ENCODE data around the gene OR9I1. TPM values are rescaled to one million over a fixed set of nuclear protein-coding genes. Genes with fewer than 3 reads are reported as not detected.

The OR9I1 gene
- total RNA-seq, 1 donor from 2014 or later, result not detected

DNA sequence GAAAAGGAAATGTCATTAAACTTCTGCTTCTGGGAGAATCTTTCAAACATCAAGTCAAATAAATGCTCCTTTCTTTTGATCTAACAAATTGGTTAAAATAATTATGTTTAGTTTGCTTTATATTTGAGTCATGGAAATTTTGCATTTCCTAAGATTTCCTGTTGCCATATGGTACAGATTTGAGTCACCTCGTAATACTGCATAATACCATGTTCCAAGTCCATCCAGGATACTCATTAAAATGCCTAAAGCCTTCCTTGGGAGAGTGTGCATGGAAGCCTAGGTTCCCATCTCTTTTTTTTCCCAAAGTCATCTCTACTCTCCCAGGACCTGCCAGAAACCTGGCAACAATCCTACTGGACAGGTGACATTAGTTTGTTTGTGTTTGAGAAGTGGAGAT, 4.2 kb downstream of the OR9I1 start:
- Mint-ChIP-seq H3K27ac (no peak overlapping the region), H3K4me3 (ENCODE audit: low read depth) (no peak overlapping the region), H3K4me1 (ENCODE audit: low read depth) (no peaks in the 10 kb centered on the region), H3K9me3 (ENCODE audit: low read depth) (no peaks in the 10 kb centered on the region), H3K27me3 (peaks cover 3% of the 10 kb centered on the region), H3K36me3 (ENCODE audit: insufficient read depth) (no peaks in the 10 kb centered on the region)
- TF ChIP-seq, protein P1, sequence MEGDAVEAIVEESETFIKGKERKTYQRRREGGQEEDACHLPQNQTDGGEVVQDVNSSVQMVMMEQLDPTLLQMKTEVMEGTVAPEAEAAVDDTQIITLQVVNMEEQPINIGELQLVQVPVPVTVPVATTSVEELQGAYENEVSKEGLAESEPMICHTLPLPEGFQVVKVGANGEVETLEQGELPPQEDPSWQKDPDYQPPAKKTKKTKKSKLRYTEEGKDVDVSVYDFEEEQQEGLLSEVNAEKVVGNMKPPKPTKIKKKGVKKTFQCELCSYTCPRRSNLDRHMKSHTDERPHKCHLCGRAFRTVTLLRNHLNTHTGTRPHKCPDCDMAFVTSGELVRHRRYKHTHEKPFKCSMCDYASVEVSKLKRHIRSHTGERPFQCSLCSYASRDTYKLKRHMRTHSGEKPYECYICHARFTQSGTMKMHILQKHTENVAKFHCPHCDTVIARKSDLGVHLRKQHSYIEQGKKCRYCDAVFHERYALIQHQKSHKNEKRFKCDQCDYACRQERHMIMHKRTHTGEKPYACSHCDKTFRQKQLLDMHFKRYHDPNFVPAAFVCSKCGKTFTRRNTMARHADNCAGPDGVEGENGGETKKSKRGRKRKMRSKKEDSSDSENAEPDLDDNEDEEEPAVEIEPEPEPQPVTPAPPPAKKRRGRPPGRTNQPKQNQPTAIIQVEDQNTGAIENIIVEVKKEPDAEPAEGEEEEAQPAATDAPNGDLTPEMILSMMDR (IDR thresholded peaks at IDR 0.05; ENCODE audit: unreplicated experiment), result no peak
- DNase-seq (ENCODE audit: low spot score, unreplicated experiment), result no peak

DNA sequence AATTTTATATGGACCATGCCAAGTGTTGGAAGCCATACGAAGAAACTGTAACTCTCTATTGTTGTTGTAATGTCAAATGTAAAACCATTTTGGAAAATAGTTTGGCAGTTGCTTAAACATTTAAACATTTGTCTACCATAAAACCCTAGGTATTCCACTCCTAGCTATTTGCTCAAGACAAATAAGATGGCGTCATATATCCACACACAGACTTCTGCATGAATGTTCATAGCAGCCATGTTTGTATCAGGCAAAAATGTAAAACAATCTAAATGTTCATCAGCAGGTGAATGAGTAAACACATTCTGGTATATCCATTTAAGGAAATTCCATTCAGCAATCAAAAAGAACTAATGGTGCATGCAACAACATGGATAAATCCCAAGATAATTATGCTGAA, 27.9 kb downstream of the OR9I1 start:
- no peak overlapping the region for H3K27ac Mint-ChIP-seq
- H3K4me1 Mint-ChIP-seq (ENCODE audit: low read depth), result no peaks in the 10 kb centered on the region
- TF ChIP-seq, protein P1 (IDR thresholded peaks at IDR 0.05; ENCODE audit: unreplicated experiment), result no peak
- H3K9me3 Mint-ChIP-seq (ENCODE audit: low read depth), result peaks cover 20% of the 10 kb centered on the region
- no peak for DNase-seq (ENCODE audit: low spot score, unreplicated experiment)
- H3K4me3 Mint-ChIP-seq (ENCODE audit: low read depth), result no peak overlapping the region
- H3K27me3 Mint-ChIP-seq, result no peaks in the 10 kb centered on the region
- H3K36me3 Mint-ChIP-seq (ENCODE audit: insufficient read depth), result peaks cover 1% of the 10 kb centered on the region

- Mint-ChIP-seq H3K36me3 (ENCODE audit: insufficient read depth) (no peaks in the 10 kb centered on the region), H3K27me3 (no peaks in the 10 kb centered on the region), H3K27ac (no peak overlapping the region), H3K4me1 (ENCODE audit: low read depth) (peaks cover 9% of the 10 kb centered on the region), H3K9me3 (ENCODE audit: low read depth) (peaks cover 31% of the 10 kb centered on the region), H3K4me3 (ENCODE audit: low read depth) (no peak overlapping the region)
- TF ChIP-seq, protein P1 (IDR thresholded peaks at IDR 0.05; ENCODE audit: unreplicated experiment), result no peak
- DNase-seq (ENCODE audit: low spot score, unreplicated experiment), result no peak
Measured at GRCh38 chr11:58086528-58086927, 38.8 kb downstream of the OR9I1 start.

- Mint-ChIP-seq H3K4me1 (ENCODE audit: low read depth) (no peaks in the 10 kb centered on the region), H3K9me3 (ENCODE audit: low read depth) (peaks cover 15% of the 10 kb centered on the region), H3K4me3 (ENCODE audit: low read depth) (no peak overlapping the region), H3K27me3 (no peaks in the 10 kb centered on the region), H3K27ac (no peak overlapping the region), H3K36me3 (ENCODE audit: insufficient read depth) (peaks cover 1% of the 10 kb centered on the region)
- TF ChIP-seq, protein P1 (IDR thresholded peaks at IDR 0.05; ENCODE audit: unreplicated experiment), result no peak
- no peak for DNase-seq (ENCODE audit: low spot score, unreplicated experiment)
Measured at GRCh38 chr11:58075781-58076180, 49.5 kb downstream of the OR9I1 start.

- Mint-ChIP-seq H3K4me3 (ENCODE audit: low read depth) (no peak overlapping the region), H3K27me3 (no peaks in the 10 kb centered on the region), H3K9me3 (ENCODE audit: low read depth) (peaks cover 15% of the 10 kb centered on the region), H3K27ac (peak overlapping the region; percentile 64), H3K36me3 (ENCODE audit: insufficient read depth) (peaks cover 1% of the 10 kb centered on the region), H3K4me1 (ENCODE audit: low read depth) (no peaks in the 10 kb centered on the region)
- TF ChIP-seq, protein P1 (IDR thresholded peaks at IDR 0.05; ENCODE audit: unreplicated experiment), result no peak
- no peak for DNase-seq (ENCODE audit: low spot score, unreplicated experiment)
Measured at GRCh38 chr11:58070585-58070984, 54.7 kb downstream of the OR9I1 start.

Data from progenitor cell of endocrine pancreas (in vitro differentiated cells).